IPS-NIHi7 (cell line): Measurements from ENCODE around the gene HAP1.
"Not testable (repeated sequence)": the region's sequence is repeated elsewhere in the genome, so short reads cannot be mapped to it uniquely, and the experiment has no call there.

Source experiments
- DNase-seq: peaks from one replicate; pipeline ENCODE4 v3.0.0; 2012; ENCODE audit warnings: mixed read lengths; ENCODE audit errors: extremely low spot score

HAP1 gene

GRCh38 chr17:41734139-41734948 lies at the start of gene HAP1:
Gene HAP1 (minus strand): TSS chr17:41734643. CDS start chr17:41734634, 9 bp downstream.
- peak; percentile 85 for DNase-seq

- DNase-seq = no peak
Observed at GRCh38 chr17:41782142-41782541, 47.7 kb upstream of the HAP1 start.

GRCh38 chr17:41781404-41782110 lies 47.1 kb upstream of the HAP1 start:
- DNase-seq = no peak

GRCh38 chr17:41779954-41780353 lies 45.5 kb upstream of the HAP1 start:
- no peak for DNase-seq

DNA sequence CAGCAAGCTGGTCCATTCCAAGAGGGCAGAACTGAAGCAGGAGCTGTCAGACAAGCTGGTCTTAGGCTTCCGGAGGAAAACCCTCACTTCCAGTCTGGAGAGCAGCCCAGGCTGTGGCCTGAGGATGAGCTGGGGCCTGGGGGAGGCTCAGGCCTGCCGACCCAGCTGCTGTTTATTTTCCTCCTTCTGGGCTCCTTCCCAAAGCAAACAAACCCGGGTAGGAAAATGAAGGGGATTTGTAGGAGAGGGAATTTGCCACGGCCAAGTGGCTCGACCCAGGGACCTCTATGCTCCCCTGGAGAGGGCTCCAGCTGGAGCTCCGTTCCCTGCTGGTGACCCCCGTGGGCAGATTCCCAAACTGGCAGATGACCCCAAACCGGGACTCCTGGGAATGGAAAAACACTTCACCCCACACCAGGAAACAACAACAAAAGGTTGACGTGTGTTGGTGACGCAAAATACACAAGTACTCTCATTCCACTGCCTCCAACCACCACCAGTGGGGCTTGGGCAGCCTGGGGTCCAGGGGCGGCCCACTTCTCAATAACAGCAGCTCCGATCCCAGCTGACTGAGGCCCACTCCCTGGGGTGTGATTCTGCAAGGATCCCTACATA lies 43.2 kb upstream of the HAP1 start:
- no peak for DNase-seq

- DNase-seq = peak; percentile 43
Observed at GRCh38 chr17:41777157-41777573, 42.7 kb upstream of the HAP1 start.

DNA sequence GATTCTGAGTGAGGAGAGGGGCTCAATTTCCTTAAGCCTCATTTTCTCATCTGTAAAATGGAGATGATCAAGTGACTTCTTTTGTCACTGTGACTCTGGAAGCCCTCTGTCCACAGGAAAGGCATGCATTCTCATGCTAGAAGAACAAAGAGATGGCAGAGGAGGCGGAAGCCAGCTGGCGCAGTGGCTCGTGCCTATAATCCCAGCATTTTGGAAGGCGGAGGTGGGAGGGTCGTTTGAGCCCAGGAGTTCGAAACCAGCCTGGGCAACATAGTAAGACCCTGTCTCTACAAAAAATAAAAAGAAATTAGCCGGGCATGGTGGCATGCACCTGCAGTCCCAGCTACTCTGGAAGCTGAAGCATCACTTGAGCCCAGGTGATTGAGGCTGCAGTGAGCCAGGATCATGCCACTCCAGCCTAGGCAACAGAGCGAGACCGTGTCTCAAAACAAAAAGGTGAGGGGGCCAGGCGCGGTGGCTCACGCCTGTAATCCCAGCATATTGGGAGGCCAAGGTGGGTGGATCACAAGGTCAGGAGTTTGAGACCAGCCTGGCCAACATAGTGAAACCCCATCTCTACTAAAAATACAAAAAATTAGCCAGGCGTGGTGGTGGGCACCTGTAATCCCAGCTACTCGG lies 41.9 kb upstream of the HAP1 start:
- DNase-seq = not testable (repeated sequence)

GRCh38 chr17:41775394-41776226 lies 41.2 kb upstream of the HAP1 start:
- DNase-seq = peak; percentile 40

GRCh38 chr17:41773731-41774193 lies 39.3 kb upstream of the HAP1 start:
- peak; percentile 15 for DNase-seq

GRCh38 chr17:41773190-41773588 lies 38.7 kb upstream of the HAP1 start:
- peak; percentile 72 for DNase-seq

DNA sequence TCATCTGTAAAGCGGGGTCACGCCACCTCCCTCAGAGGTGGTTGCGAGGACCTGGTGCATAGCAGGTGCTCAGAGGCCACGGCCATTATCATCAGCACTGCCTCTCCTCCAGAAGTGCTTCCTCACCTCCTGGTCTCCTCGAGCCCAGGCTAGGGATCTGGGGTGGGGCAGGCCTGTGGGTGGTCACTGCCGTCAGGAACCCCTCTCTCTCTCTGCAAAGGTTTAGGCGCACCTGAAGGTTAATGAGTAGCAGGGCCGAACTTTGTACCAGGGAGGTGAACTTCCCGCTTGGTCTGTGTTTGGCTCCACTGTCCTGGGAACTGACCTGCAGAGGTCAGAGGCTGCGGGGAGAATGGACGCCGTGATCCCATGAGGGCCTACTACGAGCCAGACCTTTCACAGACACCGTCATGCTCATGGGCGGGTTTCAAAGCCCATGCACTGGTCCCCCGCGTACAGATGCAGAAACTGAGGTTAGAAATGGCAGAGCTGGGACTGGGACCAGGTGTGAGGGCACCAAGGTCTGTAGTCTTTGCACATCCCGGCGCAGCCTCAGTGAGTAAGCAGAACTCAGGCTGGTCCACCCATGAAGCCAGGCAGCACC lies 38.2 kb upstream of the HAP1 start:
- no peak for DNase-seq

DNA sequence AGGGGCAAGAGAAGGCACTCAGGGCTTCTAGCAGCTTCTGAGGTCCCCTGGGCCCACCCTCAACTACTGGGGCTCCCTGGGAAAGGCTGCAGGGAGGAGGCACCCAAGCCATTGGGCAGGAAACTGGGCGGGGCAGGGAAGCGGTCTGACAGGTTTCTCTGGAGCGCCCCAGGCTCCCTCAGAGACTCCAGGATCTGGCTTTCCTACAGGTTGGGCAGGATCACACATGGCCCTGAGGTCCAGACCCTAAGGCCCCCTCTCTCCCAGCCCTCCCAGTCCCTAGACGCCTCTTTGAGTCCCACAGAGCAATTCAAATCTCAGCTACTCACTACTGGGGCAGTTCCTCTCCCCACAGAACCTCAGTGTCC lies 37.8 kb upstream of the HAP1 start:
- peak; percentile 73 for DNase-seq

DNA sequence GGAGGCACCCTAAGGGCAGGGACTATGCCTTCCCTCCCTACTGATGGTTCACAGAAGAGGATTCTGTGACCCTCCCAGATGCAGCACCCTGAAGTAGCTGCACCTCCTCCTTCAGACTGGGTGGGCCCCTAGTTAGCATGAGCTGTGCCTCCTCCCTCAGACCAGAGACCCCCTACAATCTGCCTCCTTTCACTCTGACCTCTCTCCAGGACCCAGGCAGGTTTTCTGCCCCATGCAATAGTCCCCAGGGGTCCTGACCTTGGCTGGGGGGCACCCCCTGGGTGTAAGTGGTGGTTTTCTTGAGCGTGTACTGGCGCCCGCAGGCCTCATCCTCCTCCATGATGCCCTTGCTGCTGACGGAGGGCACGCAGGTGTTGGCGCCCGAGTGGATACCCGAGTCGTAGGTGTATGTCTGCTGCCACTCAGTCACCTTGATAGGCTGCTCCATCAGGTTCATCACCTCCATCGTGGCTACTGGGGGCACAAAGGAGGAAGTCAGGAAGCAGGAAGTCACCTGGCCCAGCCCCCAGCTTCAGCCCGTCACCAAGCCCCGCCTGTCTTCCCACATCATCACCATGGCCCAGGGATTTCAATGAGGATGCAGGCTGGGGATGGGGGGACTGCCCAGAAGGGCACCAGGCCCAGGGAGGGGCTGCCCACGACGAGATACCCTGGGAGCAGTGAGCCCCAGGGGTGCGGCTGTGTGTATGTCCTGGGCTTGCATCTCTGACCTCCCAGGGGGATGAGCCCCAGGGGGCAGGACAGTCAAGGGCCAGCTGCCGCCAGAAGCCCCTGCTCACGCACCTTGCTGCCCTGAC lies 37.2 kb upstream of the HAP1 start:
- peak; percentile 30 for DNase-seq

GRCh38 chr17:41769985-41770384 lies 35.5 kb upstream of the HAP1 start:
- no peak for DNase-seq

DNA sequence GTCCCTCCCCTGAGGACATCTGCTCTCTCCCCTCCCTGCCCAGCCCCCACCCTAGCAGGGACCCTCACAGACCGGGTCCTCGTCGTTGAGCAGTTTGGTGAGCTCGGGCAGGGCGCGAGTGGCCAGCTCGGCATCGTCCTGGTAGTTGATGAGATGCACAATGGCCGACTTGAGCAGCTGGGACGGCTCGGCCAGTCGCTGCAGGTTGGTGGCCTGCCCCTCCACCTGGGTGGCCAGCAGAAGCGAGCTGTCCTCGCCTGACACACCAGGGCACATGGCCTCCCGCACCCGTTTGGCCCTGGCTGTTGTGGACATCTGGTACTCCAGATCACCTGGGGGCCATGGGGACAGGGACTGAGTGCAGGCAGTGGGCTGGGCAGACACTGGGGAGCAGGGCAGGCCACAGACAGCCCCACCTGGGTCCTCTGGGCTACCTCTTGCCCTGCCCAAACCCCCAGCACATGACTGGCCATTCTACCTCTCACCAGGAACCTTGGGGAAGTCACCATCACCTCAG lies 35.0 kb upstream of the HAP1 start:
- DNase-seq = peak; percentile 6

DNA sequence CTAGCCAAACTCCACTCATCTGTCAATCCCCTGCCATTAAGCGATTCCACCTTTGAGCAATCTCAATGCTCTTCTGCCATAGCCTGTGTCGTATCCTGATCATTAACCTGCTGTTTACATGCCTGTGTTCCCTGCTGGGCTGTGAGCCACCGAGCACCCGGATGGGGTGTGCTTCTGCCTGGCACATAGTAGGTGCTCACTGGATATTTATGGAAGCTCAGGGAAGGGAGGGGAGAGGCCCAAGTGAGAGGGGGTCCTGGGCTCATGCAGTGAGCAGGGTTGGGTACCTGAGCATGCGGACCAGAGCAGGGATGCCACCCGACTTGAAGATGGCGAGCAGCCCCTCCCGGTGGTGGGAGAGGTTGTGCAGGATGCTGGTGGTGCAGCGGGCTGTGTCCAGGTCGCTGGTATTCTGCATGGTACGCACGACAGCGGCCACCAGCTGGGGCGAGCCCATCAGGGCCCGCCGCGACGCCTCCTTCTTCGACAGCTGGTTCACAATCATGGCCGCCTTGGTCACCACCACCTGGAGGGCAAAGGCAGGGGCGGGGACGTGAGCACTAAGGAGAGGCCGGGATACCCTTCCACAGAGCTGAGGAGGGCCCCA lies 34.3 kb upstream of the HAP1 start:
- peak; percentile 7 for DNase-seq

- DNase-seq = peak; percentile 5
Observed at GRCh38 chr17:41767324-41768042, 33.0 kb upstream of the HAP1 start.

GRCh38 chr17:41766135-41766534 lies 31.7 kb upstream of the HAP1 start:
- DNase-seq = no peak

DNA sequence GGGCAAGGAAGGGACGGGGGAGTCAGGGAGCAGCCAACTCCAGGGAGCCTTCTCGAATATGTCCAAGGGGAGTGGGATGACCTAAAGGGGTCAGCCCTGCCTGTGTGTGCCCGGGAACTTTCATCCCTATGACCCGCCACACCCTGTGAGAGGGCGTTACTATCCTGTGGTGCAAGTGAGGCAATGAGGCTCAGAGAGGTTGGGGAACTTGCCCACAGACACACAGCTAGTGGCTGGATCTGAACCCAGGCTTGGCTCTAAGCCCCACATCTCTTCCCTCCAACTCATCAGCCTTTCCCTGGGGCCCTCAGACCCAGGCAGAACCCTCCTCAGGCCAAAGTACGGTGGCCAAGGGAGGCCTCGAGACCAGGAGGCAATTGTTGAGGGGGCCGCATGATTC lies 28.9 kb upstream of the HAP1 start:
- no peak for DNase-seq
